NCI-H2196 (cell line): ENCODE results near the gene TBC1D24.

Source experiments
- DNase-seq: peaks from one replicate; lab custom pipeline; 2025; ENCODE audit not compliant: unreplicated experiment; lab: John Stamatoyannopoulos, UW

TBC1D24 gene

DNA sequence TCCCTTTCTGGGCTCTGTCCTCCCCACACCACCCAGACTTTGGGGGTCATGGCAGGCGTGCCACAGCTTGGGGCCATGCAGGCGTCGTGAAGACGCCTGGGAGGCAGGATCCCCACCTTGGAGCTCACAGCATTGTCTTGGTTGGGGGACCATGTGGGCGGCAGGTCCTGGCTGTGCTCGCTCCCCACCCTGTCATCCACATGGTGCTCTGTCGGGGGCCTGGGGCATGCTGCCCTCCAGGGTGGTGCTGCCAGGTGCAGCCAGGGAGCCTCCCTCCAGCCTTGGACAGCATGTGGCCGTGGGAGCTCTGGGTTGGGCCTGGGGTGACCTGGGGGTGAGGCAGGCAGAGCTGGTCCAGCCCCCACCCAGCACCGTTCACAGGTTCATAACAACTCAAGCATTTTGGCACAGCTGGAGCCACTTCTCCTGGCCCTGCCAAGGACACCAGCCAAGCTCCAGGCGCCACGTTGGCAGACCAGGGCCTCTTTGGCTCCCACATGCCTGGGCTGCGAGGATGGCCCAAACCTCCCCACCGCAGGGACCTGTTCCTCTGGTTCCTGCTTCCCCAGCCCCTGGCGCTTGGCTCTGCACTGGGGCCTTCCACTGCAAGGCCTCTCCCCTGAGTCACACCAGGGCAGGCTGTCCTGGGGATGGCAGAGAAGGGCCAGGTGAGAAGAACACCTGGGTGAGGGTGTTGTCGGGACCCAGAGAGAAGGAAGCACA is 23.8 kb downstream of the TBC1D24 start:
- peak; percentile 43 for DNase-seq

GRCh38 chr16:2499454-2499853 is 24.5 kb downstream of the TBC1D24 start:
- no peak for DNase-seq

- no peak for DNase-seq
Measured at GRCh38 chr16:2499890-2500429, 25.0 kb downstream of the TBC1D24 start.

DNA sequence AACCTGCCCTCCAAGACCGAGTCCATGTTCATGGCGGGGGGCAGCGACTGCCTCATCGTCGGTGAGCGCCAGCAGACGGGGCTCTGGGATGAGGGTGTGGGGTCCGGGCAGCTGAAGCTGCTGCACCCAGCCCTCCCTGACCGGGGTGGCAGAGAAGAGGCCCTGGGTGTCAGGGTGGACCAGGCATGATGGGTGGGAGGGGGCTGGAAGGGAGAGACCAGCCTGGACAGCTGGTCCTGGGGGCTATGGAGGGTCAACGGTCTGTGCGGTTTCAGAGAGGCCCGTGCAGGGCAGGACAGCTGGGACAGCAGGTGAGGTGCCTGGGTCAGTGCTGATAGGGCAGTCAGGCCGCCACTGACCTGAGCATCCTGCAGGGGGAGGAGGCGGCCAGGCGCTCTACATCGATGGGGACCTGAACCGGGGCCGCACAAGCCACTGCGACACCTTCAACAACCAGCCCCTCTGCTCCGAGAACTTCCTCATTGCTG is 25.5 kb downstream of the TBC1D24 start:
- no peak for DNase-seq

DNA sequence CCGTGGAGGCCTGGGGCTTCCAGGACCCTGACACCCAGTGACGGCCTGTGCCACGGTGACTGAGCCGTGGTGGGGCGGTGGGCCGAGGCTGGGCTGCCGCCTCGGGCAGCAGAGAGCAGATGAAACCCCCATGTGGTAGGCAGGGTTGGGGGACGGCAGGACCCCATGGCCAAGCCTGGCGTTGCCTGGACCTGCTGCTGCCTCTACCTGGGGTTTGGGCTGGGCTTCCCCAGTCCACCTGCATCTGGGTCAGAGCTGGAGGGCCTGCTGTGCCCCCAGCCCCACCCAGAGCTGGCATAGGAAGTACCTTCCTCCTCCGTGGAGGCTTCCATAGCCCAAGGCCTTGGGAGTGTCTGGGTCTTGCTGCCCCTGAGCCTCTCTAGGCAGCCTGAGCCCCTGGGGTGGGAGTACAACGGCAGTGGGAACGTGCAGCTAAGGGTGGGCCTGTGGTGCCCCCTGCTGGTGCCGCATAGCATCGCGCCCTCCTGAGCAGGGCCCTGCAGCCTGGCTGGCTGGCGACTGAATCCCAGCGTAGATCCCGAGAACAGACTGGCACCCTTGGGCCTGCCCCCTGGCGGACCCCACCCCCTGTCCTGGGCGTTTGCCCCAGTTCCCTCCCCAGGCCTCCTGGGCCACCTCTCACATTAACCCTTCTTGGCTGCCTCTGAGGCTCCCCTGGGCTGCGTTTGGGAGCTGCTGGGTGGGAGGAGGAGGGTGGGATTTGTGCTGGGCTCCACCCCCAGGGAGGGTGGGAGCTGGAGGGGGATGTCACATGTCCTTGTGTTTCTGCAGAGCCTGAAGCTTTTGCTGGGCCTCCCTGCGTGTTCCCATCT is 26.2 kb downstream of the TBC1D24 start:
- peak; percentile 84 for DNase-seq

DNA sequence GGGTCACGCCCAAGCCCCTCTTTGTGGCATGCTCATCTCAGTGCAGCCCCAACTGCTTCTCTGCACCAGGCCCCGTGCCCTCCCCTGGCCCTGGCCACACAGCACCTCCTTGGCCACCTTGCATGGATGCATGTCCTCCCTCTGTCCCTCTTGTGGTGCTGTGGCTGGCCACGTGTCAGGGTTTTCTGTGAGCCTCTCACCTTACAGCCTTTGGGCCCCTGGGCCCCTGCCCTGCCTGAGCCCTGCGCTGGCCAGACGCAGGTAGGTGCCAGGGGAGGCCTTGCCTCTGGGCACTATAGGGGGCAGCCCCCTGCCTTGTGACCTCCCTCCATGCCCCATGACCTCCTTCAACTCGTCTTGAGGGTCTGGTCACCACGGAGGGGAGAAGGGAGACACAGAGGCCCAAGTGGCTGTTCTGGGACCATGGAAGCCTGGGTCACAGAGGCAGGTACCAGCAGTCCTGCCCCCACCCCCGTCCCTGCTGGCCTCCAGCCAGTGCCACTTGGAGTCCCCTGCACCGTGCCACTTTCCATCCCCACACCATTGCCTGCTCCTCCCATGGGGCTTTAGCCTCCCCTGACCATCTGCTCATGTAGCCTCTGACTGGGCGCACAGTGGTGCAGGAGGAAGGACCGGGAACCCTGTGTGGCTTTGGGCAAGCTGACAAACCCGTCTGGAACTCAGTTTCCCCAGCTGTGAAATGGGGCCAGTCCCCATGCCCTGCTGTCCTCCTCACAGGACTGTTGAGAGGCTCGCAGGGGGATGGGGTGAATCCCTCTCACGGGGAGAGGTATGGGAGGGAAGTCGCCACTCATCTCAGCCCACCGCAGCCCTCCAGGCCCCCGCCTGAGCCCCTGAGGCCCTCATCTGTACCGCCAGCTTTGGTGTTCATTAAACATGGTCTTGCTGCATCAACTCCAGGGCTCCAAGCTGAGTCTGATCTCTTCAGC is 27.3 kb downstream of the TBC1D24 start:
- no peak for DNase-seq

- no peak for DNase-seq
Measured at GRCh38 chr16:2505695-2506094, 30.8 kb downstream of the TBC1D24 start.

DNA sequence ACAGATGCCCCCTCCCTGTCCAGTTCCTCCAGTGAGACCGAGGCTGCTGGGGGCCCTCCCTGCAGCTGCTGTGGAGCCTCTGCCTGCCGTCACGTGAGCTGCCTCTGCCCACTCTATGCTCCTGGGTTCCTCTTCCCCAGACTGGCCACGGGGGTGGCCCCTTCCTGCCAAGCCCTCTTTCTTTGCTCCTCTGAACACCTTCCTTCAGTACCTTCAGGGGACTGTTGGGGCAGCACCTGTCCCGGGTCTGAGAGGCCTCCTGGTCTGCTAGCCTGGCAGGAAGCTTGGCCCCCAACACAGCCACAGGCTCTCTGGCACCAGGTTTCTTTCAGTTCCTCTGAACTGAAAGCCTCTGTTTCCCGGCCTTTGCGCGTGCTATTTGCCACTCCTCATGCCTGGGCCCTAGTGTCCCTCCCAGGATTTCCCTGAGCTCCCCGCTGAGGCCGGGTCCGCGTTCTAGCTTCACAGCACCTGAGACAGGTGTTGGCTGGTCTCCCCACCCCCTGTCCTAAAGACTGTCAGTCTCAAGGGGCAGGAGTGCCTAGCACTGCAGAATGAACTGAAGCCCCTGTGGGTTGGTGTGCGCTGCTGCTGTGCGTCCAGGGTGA is 32.2 kb downstream of the TBC1D24 start:
- no peak for DNase-seq

GRCh38 chr16:2507665-2508064 is 32.7 kb downstream of the TBC1D24 start:
- DNase-seq: no peak

DNA sequence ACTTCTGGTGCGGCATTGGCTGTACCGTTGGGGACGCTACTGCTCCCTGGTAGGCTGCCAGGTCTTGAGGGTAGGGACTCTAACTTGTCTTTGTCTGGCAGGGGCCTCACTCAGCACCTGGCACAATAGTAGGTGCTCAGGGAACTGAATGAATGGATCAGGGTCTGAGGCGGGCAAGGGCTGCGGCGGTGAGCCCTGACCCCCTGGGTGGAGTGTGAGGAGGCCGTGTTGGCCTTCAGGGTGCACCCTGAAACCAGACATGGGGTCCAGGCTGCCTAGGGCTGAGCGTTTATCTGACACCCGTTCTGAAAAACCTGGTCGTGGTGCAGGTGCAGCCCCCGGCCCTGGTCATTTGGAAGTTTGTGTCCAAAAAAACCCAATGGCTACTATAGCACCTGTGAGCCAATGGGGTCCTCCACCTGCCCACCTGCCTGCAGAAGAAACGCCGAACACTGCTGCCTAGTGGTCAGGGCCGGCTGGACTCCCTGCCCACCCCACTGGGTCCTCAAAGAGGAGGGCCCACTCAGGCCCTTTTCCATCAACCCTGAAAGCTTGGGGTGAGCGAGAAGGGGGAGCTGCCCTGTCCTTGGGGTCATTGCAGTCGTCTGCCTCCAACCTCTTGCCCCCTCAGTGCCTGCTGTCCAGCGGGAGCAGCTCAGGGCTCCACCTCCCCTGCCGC is 33.9 kb downstream of the TBC1D24 start:
- no peak for DNase-seq

DNA sequence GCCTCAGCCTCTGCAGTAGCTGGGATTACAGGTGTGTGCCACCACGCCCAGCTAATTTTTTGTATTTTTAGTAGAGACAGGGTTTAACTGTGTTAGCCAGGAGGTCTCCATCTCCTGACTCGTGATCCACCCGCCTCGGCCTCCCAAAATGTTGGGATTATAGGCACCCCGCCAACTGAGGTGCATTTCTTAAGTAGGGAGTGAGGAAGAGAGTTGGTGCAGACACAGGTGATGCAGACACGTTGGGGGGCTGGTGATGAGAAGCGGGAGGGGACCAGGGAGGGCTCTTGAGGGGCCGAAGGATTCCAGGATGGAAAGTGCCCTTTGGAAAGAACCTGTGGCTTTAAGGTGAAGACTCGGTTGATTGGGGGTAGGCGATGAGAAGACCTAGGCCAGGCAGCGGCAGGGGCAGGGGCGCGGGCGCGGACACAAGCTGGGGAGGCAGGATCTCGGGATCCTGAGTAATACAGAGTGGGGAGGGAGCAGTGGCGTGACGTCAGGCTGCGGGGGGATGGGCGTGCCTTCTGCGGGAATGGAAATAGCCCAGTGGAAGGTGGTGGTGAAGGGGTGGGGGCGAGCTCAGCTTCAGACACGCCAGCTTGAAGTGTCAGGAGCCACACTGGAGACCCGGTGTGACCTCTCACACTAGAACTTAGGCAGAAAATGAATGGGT is 36.3 kb downstream of the TBC1D24 start:
- no peak for DNase-seq

GRCh38 chr16:2511996-2512734 is 37.2 kb downstream of the TBC1D24 start:
- no peak for DNase-seq

- DNase-seq: no peak
Measured at GRCh38 chr16:2512735-2513404, 37.9 kb downstream of the TBC1D24 start.

GRCh38 chr16:2513405-2514332 is 38.7 kb downstream of the TBC1D24 start, which contains the start of gene ATP6V0C:
TSS of gene ATP6V0C (plus strand) at chr16:2513952. CDS start at chr16:2514104, 152 bp downstream.
- peak; percentile 94 for DNase-seq

- no peak for DNase-seq
Measured at GRCh38 chr16:2514333-2515179, 39.6 kb downstream of the TBC1D24 start.
